ENCODE data around the gene TAS2R40. TPM values are rescaled to one million over a fixed set of nuclear protein-coding genes. Genes with fewer than 3 reads are reported as not detected.

TAS2R40 gene
- total and polyA plus RNA-seq, 8 donors = not detected

GRCh38 chr7:143181349-143181748 is 40.5 kb upstream of the TAS2R40 start:
- H3K27ac ChIP-seq = no peak overlapping the region
- no peak for ATAC-seq
- no peak for DNase-seq
- intact Hi-C loops (cut with DNase I) = no loop called here
- H3K4me1 ChIP-seq = no peaks in the 10 kb centered on the region
- FAIRE-seq = no peak
- TF ChIP-seq, protein P1, sequence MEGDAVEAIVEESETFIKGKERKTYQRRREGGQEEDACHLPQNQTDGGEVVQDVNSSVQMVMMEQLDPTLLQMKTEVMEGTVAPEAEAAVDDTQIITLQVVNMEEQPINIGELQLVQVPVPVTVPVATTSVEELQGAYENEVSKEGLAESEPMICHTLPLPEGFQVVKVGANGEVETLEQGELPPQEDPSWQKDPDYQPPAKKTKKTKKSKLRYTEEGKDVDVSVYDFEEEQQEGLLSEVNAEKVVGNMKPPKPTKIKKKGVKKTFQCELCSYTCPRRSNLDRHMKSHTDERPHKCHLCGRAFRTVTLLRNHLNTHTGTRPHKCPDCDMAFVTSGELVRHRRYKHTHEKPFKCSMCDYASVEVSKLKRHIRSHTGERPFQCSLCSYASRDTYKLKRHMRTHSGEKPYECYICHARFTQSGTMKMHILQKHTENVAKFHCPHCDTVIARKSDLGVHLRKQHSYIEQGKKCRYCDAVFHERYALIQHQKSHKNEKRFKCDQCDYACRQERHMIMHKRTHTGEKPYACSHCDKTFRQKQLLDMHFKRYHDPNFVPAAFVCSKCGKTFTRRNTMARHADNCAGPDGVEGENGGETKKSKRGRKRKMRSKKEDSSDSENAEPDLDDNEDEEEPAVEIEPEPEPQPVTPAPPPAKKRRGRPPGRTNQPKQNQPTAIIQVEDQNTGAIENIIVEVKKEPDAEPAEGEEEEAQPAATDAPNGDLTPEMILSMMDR (IDR thresholded peaks at IDR 0.05) = no peak
- no peak overlapping the region for H3K4me3 ChIP-seq
- WGBS, 2 donors = 67 to 85% methylated on average over 2 of the region's 2 CpGs
- H3K36me3 ChIP-seq = no peaks in the 10 kb centered on the region
- no peaks in the 10 kb centered on the region for H3K27me3 ChIP-seq
- H3K9me3 ChIP-seq = no peaks in the 10 kb centered on the region

GRCh38 chr7:143183024-143183423 is 38.8 kb upstream of the TAS2R40 start, which contains the start of gene TAS2R39:
TSS of gene TAS2R39 (plus strand) at chr7:143183419. CDS start at chr7:143183419, 0 bp downstream.
- no peak for ATAC-seq
- Histone ChIP-seq H3K9me3 (no peaks in the 10 kb centered on the region), H3K36me3 (no peaks in the 10 kb centered on the region), H3K4me1 (no peaks in the 10 kb centered on the region), H3K4me3 (no peak within 1 kb of the TSS), H3K27ac (no peak within 1 kb of the TSS), H3K27me3 (no peaks in the 10 kb centered on the region)
- intact Hi-C loops (cut with DNase I) = no loop called here
- TF ChIP-seq, protein P1 (IDR thresholded peaks at IDR 0.05) = no peak
- DNase-seq = no peak
- 62 to 77% methylated on average over 3 of the region's 3 CpGs for WGBS, 2 donors
- no peak for FAIRE-seq

GRCh38 chr7:143185551-143185950 is 36.3 kb upstream of the TAS2R40 start:
- no peak for DNase-seq
- Histone ChIP-seq H3K27ac (no peak overlapping the region), H3K36me3 (no peaks in the 10 kb centered on the region), H3K4me3 (no peak overlapping the region), H3K9me3 (no peaks in the 10 kb centered on the region), H3K27me3 (no peaks in the 10 kb centered on the region), H3K4me1 (no peaks in the 10 kb centered on the region)
- FAIRE-seq = no peak
- 80 to 82% methylated on average over 1 of the region's 1 CpG for WGBS, 2 donors
- intact Hi-C loops (cut with DNase I) = no loop called here
- ATAC-seq = no peak
- TF ChIP-seq, protein P1 (IDR thresholded peaks at IDR 0.05) = no peak

DNA sequence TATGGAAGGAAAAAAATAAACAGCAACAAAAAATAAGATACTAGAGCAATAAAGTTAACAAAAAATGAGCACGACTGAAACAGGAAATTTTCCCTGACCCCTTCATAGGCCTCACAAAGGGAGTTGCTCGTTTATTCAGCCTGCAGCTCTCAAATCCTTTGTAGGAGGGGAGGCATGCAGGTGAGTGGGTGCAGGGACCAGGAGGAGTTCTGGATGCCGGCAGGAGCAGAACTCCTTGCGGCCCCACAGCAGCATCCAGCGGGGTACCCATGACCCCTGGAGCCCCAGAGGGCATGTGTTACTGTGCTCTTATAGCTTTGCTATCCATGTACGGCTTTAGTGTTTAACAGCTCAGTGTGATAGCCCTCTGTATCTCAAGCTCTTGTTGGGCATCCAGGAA is 32.8 kb upstream of the TAS2R40 start:
- Histone ChIP-seq H3K4me1 (no peaks in the 10 kb centered on the region), H3K36me3 (no peaks in the 10 kb centered on the region), H3K27me3 (no peaks in the 10 kb centered on the region), H3K9me3 (no peaks in the 10 kb centered on the region), H3K4me3 (no peak overlapping the region), H3K27ac (no peak overlapping the region)
- no peak for FAIRE-seq
- no peak for DNase-seq
- ATAC-seq = no peak
- 82 to 87% methylated on average over 6 of the region's 6 CpGs for WGBS, 2 donors
- intact Hi-C loops (cut with DNase I) = no loop called here
- TF ChIP-seq, protein P1 (IDR thresholded peaks at IDR 0.05) = no peak

DNA sequence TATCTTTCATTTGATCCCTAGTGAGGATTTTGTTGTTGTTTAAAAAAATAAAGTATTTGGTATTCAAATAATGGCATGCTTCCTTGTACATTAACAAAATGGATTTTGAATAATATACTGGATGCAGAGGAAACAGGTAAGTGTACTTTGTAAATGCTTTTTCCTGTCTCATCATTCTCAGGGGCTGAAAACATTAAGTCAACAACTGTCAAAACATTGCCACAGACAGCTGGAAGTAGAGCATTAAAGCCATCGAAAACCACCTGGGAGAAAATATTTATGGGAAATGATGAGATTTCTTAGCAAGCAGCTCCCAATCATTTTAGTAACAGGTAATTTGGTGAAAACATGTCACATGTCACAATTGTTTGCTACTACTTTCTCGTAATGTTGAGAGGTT is 28.0 kb upstream of the TAS2R40 start:
- WGBS, 2 donors = 76 to 78% methylated on average over 2 of the region's 2 CpGs
- H3K27ac ChIP-seq = no peak overlapping the region
- intact Hi-C loops (cut with DNase I) = no loop called here
- H3K9me3 ChIP-seq = no peaks in the 10 kb centered on the region
- ATAC-seq (peak in 1 of 4 donors; percentile 73), FAIRE-seq (no peak), DNase-seq (no peak)
- no peaks in the 10 kb centered on the region for H3K4me1 ChIP-seq
- no peak overlapping the region for H3K4me3 ChIP-seq
- H3K27me3 ChIP-seq = no peaks in the 10 kb centered on the region
- H3K36me3 ChIP-seq = no peaks in the 10 kb centered on the region
- TF ChIP-seq, protein P1 (IDR thresholded peaks at IDR 0.05) = no peak
